Hepatocyte (in vitro differentiated cells): Measurements from ENCODE around the gene ZSCAN21. TPM values are rescaled to one million over a fixed set of nuclear protein-coding genes. Genes with fewer than 3 reads are reported as not detected.

Source experiments
- DNase-seq: peaks from one replicate; pipeline ENCODE4 v3.0.0-alpha.2; 2016; ENCODE audit warnings: low spot score
- H2AFZ ChIP-seq: fragments of 200-600 bp; sonication (generic); 2 replicates; pipeline ENCODE4 v1.6.0; 2016; ENCODE audit warnings: antibody characterized with exemption, mild to moderate bottlenecking
- H3K27ac ChIP-seq: fragments of 200-600 bp; sonication (generic); 2 replicates; pipeline ENCODE4 v1.5.1; 2016; ENCODE audit warnings: mild to moderate bottlenecking
- H3K27me3 ChIP-seq: fragments of 200-600 bp; sonication (generic); 2 replicates; pipeline ENCODE4 v1.6.1; 2016
- H3K36me3 ChIP-seq: fragments of 200-600 bp; sonication (generic); replicated peaks from 2 replicates; pipeline ENCODE4 v1.5.1; 2016; ENCODE audit warnings: low read depth; ENCODE audit not compliant: insufficient read depth
- H3K4me1 ChIP-seq: fragments of 200-600 bp; sonication (generic); 2 replicates; pipeline ENCODE4 v1.5.1; 2016; ENCODE audit warnings: mild to moderate bottlenecking, moderate library complexity; ENCODE audit not compliant: insufficient read depth
- H3K4me2 ChIP-seq: fragments of 200-600 bp; sonication (generic); 2 replicates; pipeline ENCODE4 v1.6.0; 2016
- H3K4me3 ChIP-seq: fragments of 200-600 bp; sonication (generic); 2 replicates; pipeline ENCODE4 v1.5.1; 2016; ENCODE audit warnings: mild to moderate bottlenecking
- H3K79me2 ChIP-seq: fragments of 200-600 bp; sonication (generic); 2 replicates; pipeline ENCODE4 v1.6.0; 2017; ENCODE audit warnings: mild to moderate bottlenecking
- H3K9me2 ChIP-seq: fragments of 200-600 bp; sonication (generic); replicated peaks from 2 replicates; pipeline ENCODE4 v1.6.0; 2017; ENCODE audit warnings: mild to moderate bottlenecking; ENCODE audit not compliant: insufficient read depth
- H3K9me3 ChIP-seq: fragments of 200-600 bp; sonication (generic); 2 replicates; pipeline ENCODE4 v1.5.1; 2016; ENCODE audit warnings: low read depth, mild to moderate bottlenecking
- H4K20me1 ChIP-seq: fragments of 200-600 bp; sonication (generic); 2 replicates; pipeline ENCODE4 v1.6.0; 2016; ENCODE audit warnings: mild to moderate bottlenecking; ENCODE audit not compliant: insufficient read depth, poor library complexity, severe bottlenecking
- EZH2 ChIP-seq: fragments of 200-600 bp; sonication (generic); IDR thresholded peaks from 2 replicates; pipeline ENCODE4 v1.6.1; 2016; ENCODE audit warnings: antibody characterized with exemption, mild to moderate bottlenecking, borderline replicate concordance
- EZH2phosphoT487 ChIP-seq: fragments of 200-600 bp; sonication (generic); IDR thresholded peaks from one replicate; pipeline ENCODE4 v1.6.1; 2018; ENCODE audit warnings: antibody characterized with exemption, mild to moderate bottlenecking, low read depth, moderate library complexity; ENCODE audit not compliant: unreplicated experiment, severe bottlenecking
- WGBS: methylation state at CpG from one replicate; pipeline ENCODE4 v1.1.6; 2016; ENCODE audit warnings: low lambda C conversion rate; ENCODE audit errors: missing lambda C conversion rate; 5-methylcytosine and 5-hydroxymethylcytosine counted together
- polyA plus RNA-seq: library from polyadenylated mRNA; unstranded; fragments of >200 nt; fragmentation: Nextera tagmentation; extraction: Ambion mirVana; gene quantifications from 2 replicates; pipeline ENCODE4 v1.2.1, GENCODE V29; 2016
- total RNA-seq: library from RNA; depleted of rRNA; stranded (reverse); fragments of >200 nt; gene quantifications from 2 replicates; pipeline ENCODE4 v1.2.3, GENCODE V29; 2014
- TF ChIP-seq, protein P1 (sequence below): fragments of 200-600 bp; sonication (generic); IDR thresholded peaks from 2 replicates; pipeline ENCODE4 v1.5.1; 2016; ENCODE audit warnings: antibody characterized with exemption, mild to moderate bottlenecking; ENCODE audit not compliant: poor library complexity

The ZSCAN21 gene
- total and polyA plus RNA-seq, 2 experiments from 2014 or later = 9.6 to 12.8 TPM

DNA sequence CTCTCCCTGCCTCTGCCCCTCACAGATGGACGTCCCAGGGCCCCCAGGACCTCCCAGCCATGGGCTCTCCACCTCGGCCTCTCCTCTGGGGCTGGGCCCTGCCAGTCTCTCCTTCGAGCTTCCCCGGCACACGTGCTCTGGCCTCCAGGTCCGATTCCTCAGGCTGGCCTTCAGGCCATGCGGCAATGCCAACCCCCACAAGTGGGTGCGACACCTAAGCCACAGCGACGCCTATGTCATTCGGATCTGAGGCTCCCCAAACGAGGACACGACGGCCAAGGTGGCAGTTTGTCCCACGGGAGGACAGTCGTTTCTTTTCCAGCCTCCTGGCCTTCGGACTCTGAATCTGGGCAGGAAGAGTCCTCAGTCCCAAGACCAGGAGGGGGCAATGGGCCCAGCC lies 57.1 kb downstream of the ZSCAN21 start:
- Histone ChIP-seq H4K20me1 (no peaks in the 10 kb centered on the region), H3K9me3 (no peaks in the 10 kb centered on the region), H2AFZ (no peak overlapping the region), H3K27ac (no peak overlapping the region), H3K36me3 (no peaks in the 10 kb centered on the region), H3K4me1 (no peaks in the 10 kb centered on the region), H3K4me2 (no peak overlapping the region), H3K4me3 (no peak overlapping the region), H3K27me3 (no peaks in the 10 kb centered on the region), H3K9me2 (no peaks in the 10 kb centered on the region), H3K79me2 (peaks cover 9% of the 10 kb centered on the region)
- TF ChIP-seq, protein P1, sequence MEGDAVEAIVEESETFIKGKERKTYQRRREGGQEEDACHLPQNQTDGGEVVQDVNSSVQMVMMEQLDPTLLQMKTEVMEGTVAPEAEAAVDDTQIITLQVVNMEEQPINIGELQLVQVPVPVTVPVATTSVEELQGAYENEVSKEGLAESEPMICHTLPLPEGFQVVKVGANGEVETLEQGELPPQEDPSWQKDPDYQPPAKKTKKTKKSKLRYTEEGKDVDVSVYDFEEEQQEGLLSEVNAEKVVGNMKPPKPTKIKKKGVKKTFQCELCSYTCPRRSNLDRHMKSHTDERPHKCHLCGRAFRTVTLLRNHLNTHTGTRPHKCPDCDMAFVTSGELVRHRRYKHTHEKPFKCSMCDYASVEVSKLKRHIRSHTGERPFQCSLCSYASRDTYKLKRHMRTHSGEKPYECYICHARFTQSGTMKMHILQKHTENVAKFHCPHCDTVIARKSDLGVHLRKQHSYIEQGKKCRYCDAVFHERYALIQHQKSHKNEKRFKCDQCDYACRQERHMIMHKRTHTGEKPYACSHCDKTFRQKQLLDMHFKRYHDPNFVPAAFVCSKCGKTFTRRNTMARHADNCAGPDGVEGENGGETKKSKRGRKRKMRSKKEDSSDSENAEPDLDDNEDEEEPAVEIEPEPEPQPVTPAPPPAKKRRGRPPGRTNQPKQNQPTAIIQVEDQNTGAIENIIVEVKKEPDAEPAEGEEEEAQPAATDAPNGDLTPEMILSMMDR = no peak
- TF ChIP-seq EZH2phosphoT487 = no peak
- TF ChIP-seq EZH2 = no peak
- no peak for DNase-seq
- WGBS = 94% methylated on average over 15 of the region's 17 CpGs

DNA sequence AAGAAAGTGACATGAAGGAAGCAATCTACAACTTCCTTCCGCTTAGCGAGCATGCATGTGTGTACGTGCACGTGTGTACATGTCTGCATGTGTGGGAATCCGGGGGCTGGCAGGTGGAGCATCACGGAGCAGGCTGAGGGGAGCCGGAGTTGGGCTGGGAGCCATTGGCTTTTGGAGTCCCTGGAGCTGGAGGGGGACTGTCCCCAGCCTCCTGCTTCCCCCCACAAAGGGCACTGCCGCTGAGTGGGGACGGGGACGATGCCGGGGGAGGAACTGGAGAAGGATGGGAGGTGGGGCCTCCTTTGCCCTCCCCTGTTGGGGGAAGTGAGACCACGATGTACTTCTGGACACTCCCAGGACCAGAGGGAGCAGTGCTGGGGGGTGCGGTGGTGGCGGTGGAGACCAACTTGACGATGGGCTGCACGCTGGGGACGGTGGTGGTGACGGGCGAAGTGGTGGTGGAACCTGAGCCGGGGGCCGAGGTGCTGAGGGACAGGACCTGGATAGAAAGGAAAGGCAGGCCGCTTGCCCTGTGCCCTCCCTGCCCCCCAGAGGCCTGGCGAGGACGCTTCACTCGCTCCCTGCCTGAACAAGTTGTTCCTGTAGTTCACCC lies 57.7 kb downstream of the ZSCAN21 start:
- H3K4me3 ChIP-seq = no peak overlapping the region
- H4K20me1 ChIP-seq = no peaks in the 10 kb centered on the region
- no peak for DNase-seq
- H3K9me2 ChIP-seq = no peaks in the 10 kb centered on the region
- no peaks in the 10 kb centered on the region for H3K4me1 ChIP-seq
- no peaks in the 10 kb centered on the region for H3K36me3 ChIP-seq
- no peak overlapping the region for H3K27ac ChIP-seq
- no peaks in the 10 kb centered on the region for H3K27me3 ChIP-seq
- TF ChIP-seq EZH2 (no peak), EZH2phosphoT487 (no peak)
- TF ChIP-seq, protein P1 = no peak
- 95% methylated on average over 23 of the region's 25 CpGs for WGBS
- H3K4me2 ChIP-seq = no peak overlapping the region
- H3K9me3 ChIP-seq = no peaks in the 10 kb centered on the region
- no peak overlapping the region for H2AFZ ChIP-seq
- H3K79me2 ChIP-seq = peaks cover 9% of the 10 kb centered on the region

DNA sequence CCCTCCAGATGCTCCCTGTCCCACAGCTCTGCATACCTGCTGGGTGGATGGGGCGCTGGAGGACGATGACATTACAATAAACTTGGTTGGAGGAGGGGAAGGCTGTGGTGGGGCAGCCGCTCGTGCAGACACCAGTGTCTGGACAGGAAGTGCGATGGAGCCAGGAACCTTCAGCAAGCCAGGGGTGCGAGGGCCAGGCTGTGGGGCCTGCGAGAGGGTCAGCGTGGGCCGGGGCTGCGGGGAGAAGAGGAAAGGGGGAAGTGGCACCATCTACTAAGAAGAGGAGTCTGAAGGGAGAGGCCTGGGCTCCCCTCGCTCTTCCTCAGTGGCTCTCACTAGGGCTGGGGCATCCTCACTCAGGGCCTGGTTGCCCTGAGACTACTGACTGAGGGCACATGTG lies 58.3 kb downstream of the ZSCAN21 start:
- Histone ChIP-seq H3K9me3 (no peaks in the 10 kb centered on the region), H3K36me3 (no peaks in the 10 kb centered on the region), H3K27me3 (no peaks in the 10 kb centered on the region), H4K20me1 (no peaks in the 10 kb centered on the region), H3K9me2 (no peaks in the 10 kb centered on the region), H3K4me2 (no peak overlapping the region), H3K27ac (no peak overlapping the region), H2AFZ (no peak overlapping the region), H3K79me2 (peaks cover 2% of the 10 kb centered on the region), H3K4me1 (no peaks in the 10 kb centered on the region), H3K4me3 (no peak overlapping the region)
- no peak for DNase-seq
- WGBS = 85% methylated on average over 6 of the region's 11 CpGs
- TF ChIP-seq EZH2 (no peak), EZH2phosphoT487 (no peak)
- TF ChIP-seq, protein P1 = no peak
